Dendritic cell treated with granulocyte-macrophage colony-stimulating factor and Interleukin-4, amounts not matched to agents 40 ng/mL and 50 ng/mL, for 4 days (primary cell): ENCODE data around the gene C6orf136.

Experiments used
- H3K27ac Mint-ChIP-seq: one replicate; pipeline ENCODE4 v1.8.0; 2022; ENCODE audit warnings: mild to moderate bottlenecking, mixed read lengths
- H3K27me3 Mint-ChIP-seq: one replicate; pipeline ENCODE4 v1.8.0; 2022; ENCODE audit warnings: mild to moderate bottlenecking, mixed read lengths
- H3K36me3 Mint-ChIP-seq: one replicate; pipeline ENCODE4 v1.8.0; 2022; ENCODE audit warnings: low read depth, mixed read lengths
- H3K4me1 Mint-ChIP-seq: one replicate; pipeline ENCODE4 v1.8.0; 2022; ENCODE audit warnings: low read depth, mixed read lengths
- H3K4me3 Mint-ChIP-seq: one replicate; pipeline ENCODE4 v1.8.0; 2022; ENCODE audit warnings: mild to moderate bottlenecking, moderate library complexity, mixed read lengths
- H3K9me3 Mint-ChIP-seq: one replicate; pipeline ENCODE4 v1.8.0; 2022; ENCODE audit warnings: mixed read lengths
- intact Hi-C: fragments of 100-400 bp; cut with micrococcal nuclease; formaldehyde crosslinking; loops from one replicate; pipeline ENCODE4 v1.15.0; 2022

C6orf136 gene

DNA sequence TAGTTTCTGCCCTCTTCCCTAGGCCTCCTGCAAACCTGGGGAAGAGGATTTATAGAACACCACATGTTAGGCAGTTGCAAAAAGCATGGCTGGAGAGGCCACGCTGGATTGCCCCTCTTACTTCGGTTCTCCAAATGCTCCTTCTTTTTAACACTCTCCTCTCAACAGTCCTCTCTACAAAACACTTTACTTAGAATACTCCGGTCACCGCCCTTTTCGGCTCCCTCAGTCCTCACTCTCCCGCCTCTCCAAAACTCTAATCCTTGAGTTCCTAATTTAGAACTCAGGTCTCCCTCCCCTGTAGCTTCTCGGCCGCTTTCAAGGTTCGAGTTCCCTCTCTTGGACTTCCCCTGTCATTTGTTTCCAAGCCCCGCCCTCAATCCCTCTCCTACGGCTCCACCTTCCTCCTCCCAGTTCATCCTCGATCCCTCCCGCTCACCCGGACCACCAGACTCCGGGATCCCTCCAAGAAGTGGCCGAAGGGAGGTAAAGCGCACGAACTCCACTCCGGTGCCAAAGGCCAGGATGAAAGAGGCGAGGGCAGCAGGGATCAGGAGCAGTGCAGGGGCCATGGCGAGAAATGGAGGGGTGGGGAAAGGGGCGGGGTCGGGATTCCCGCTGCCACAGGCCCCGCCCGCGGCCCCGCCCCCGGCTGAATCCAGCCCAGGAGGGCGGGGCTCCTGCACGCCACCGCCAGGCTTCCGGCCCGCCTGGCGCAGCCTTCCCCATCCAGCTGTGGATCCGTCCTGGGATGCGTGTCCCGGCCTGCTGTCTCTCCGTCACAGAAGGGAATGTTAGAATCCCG lies 43.7 kb downstream of the C6orf136 start, which contains the start of gene NRM:
NRM (minus strand) TSS at position 582 of the 805 bp plus-strand sequence; CDS start at position 572, 10 bp downstream.
- H3K9me3 Mint-ChIP-seq: no peaks in the 10 kb centered on the region
- H3K27ac Mint-ChIP-seq: peak within 1 kb of the TSS; percentile 91
- H3K4me1 Mint-ChIP-seq: peaks cover 39% of the 10 kb centered on the region
- H3K27me3 Mint-ChIP-seq: no peaks in the 10 kb centered on the region
- peaks cover 44% of the 10 kb centered on the region for H3K36me3 Mint-ChIP-seq
- intact Hi-C loops: no loop called here
- peak within 1 kb of the TSS; percentile 93 for H3K4me3 Mint-ChIP-seq

DNA sequence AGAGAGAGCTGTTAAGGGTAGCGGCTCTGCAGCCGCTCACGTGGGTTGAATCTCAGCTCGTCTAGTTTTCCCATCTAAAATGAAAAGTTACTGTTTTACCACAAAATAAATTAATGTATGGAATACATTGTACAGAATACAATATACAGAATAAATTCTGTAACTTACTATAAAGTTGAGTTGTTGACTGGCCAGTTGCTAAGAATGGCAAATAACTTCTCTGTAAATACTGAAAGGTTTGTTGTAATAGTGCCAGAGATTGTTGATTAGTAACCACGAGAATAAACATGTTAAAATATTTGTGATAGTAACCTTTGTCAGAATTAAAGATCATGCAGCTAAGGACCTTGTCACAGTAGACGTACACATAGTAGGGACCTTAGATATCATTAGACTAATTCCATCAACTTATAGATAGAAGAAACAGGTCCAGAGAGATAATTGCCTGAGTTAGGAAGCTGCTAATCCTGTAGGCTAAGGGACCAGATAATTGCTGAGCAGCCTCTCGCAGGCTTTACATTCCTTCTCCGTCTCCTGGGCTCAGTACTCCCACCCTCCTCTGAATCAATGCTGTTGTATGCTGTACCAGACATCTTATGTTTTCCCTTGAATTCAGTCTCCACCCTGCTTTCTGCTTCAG lies 44.4 kb downstream of the C6orf136 start:
- peak overlapping the region; percentile 93 for H3K4me3 Mint-ChIP-seq
- no peaks in the 10 kb centered on the region for H3K27me3 Mint-ChIP-seq
- no peaks in the 10 kb centered on the region for H3K9me3 Mint-ChIP-seq
- H3K4me1 Mint-ChIP-seq: peaks cover 38% of the 10 kb centered on the region
- intact Hi-C loops: no loop called here
- H3K36me3 Mint-ChIP-seq: peaks cover 37% of the 10 kb centered on the region
- peak overlapping the region; percentile 91 for H3K27ac Mint-ChIP-seq

DNA sequence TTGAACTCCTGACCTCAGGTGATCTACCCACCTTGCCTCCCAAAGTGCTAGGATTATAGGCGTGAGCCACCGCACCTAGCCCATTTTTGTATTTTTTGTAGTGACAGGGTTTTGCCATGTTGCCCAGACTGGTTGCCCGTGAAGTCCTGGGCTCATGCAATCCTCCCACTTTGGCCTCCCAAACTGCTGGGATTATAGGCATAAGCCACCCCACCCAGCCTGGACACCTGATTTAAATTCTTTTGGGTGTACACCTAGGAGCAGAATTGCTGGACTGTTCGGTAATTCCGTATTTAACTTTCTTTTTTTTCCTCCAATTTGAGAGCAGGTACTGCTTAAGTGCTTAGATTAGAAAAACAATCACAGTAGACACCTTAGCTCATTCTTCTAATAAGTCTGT lies 49.5 kb downstream of the C6orf136 start:
- Mint-ChIP-seq H3K27me3 (no peaks in the 10 kb centered on the region), H3K27ac (no peak overlapping the region), H3K36me3 (no peaks in the 10 kb centered on the region), H3K9me3 (no peaks in the 10 kb centered on the region), H3K4me3 (no peak overlapping the region), H3K4me1 (peaks cover 19% of the 10 kb centered on the region)
- intact Hi-C loops: no loop called here

DNA sequence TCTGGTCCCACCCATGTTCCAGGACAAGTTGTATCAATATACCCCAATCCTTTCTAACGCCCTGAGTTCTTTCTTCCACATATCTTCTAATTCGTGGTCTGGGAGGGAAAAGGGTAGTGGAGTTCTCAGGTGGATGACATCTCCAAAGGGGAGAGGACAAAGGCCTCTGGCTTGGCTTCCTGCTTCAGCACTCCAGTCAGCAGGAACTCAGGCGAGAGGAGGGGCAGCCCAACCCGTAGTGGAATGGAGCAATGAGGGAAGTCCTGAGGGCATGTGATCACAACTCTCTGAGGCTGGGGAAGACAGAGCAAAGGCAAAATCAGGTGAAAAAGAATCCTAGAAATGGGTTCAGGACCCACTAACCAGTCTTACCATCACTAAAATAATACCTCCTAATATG lies 53.4 kb downstream of the C6orf136 start:
- Mint-ChIP-seq H3K27ac (peak overlapping the region; percentile 75), H3K36me3 (peaks cover 32% of the 10 kb centered on the region), H3K9me3 (no peaks in the 10 kb centered on the region), H3K4me1 (peaks cover 39% of the 10 kb centered on the region), H3K27me3 (no peaks in the 10 kb centered on the region), H3K4me3 (no peak overlapping the region)
- intact Hi-C loops: no loop called here
